HL-60 (cell line): ENCODE measurements around the gene TCF15.

Source experiments
- CTCF ChIP-seq: IDR thresholded peaks from one replicate; pipeline ENCODE4 v1.5.1; 2011; ENCODE audit warnings: low read length, control low read depth, inconsistent platforms; ENCODE audit not compliant: insufficient read depth
- TF ChIP-seq, protein P1 (sequence below): IDR thresholded peaks from 2 replicates; pipeline ENCODE4 v1.6.1; 2012; ENCODE audit warnings: low read depth; ENCODE audit not compliant: insufficient replicate concordance

GRCh38 chr20:637559-637958 lies 27.4 kb upstream of the TCF15 start:
- TF ChIP-seq CTCF, result no peak
- TF ChIP-seq, protein P1, sequence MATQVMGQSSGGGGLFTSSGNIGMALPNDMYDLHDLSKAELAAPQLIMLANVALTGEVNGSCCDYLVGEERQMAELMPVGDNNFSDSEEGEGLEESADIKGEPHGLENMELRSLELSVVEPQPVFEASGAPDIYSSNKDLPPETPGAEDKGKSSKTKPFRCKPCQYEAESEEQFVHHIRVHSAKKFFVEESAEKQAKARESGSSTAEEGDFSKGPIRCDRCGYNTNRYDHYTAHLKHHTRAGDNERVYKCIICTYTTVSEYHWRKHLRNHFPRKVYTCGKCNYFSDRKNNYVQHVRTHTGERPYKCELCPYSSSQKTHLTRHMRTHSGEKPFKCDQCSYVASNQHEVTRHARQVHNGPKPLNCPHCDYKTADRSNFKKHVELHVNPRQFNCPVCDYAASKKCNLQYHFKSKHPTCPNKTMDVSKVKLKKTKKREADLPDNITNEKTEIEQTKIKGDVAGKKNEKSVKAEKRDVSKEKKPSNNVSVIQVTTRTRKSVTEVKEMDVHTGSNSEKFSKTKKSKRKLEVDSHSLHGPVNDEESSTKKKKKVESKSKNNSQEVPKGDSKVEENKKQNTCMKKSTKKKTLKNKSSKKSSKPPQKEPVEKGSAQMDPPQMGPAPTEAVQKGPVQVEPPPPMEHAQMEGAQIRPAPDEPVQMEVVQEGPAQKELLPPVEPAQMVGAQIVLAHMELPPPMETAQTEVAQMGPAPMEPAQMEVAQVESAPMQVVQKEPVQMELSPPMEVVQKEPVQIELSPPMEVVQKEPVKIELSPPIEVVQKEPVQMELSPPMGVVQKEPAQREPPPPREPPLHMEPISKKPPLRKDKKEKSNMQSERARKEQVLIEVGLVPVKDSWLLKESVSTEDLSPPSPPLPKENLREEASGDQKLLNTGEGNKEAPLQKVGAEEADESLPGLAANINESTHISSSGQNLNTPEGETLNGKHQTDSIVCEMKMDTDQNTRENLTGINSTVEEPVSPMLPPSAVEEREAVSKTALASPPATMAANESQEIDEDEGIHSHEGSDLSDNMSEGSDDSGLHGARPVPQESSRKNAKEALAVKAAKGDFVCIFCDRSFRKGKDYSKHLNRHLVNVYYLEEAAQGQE, result no peak
